ENCODE measurements around the gene ANO6.

GRCh38 chr12:45232756-45233372 is 17.0 kb downstream of the ANO6 start:
- TF ChIP-seq EZH2 (IDR thresholded peaks at IDR 0.05; ENCODE audit: low read depth) (no peak), CTCF (conservative IDR thresholded peaks at IDR 0.05) (no peak)
